NCI-H446 treated with DMSO at 0.1 percent for 48 hours (cell line): ENCODE data around the gene LNPEP.
A peak's percentile ranks its signal among the peaks of the same experiment; 100 is the strongest.

Source experiments
- DNase-seq: peaks from one replicate; lab custom pipeline; 2025; lab: John Stamatoyannopoulos, UW

The LNPEP gene

DNA sequence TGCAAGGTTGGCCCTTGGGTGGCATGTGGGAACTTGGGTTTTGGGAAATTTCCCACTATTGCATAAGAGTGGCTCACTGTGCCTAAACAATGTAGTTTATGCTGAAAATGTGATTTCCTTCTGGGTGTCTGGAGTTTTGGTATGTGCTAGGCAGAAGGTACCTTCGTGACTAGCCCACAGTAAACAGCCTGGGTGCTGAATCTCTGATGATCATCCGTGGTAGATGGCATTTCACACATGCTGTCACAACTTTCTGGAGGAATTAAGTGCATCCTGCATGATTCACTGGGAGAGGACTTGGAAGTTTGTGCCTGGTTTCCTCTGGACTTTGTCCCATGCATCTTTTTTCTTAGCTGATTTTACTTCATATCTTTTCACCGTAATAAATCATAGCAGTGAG is 64.5 kb downstream of the LNPEP start:
- DNase-seq = no peak

GRCh38 chr5:97002983-97003382 is 67.1 kb downstream of the LNPEP start:
- DNase-seq = no peak

DNA sequence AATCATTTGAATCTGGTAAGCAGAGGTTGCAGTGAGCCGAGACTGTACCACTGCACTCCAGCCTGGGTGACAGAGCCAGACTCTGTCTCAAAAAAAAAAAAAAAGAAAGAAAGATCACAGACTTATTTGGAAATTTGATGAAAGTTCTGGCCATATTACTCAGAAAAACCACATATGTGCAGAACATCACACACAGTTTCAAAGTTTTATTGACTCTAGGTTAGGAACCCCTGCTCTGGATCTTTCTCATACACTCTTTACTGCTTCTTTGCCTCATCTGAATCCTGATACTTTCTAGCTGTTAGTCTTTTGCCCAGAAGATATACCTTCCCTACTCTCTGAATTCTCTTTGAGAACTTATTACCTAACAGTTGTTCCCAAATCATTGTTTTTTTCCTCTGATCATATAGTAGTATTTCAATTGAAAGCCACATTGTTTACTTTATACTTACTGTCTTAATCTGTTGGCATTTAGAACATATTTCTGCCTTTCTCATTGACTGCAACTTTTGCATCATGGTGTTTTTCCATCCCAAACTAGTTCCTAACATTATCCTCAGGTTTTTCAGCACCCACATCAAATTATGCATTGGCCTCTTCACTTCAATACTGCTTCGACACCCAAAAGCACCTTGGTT is 68.7 kb downstream of the LNPEP start:
- DNase-seq = no peak

- DNase-seq = no peak
These were observed 70.7 kb downstream of the LNPEP start for GRCh38 chr5:97006454-97007060.

GRCh38 chr5:97009212-97009898 is 73.5 kb downstream of the LNPEP start:
- no peak for DNase-seq

GRCh38 chr5:97009921-97010320 is 74.0 kb downstream of the LNPEP start:
- DNase-seq = no peak

DNA sequence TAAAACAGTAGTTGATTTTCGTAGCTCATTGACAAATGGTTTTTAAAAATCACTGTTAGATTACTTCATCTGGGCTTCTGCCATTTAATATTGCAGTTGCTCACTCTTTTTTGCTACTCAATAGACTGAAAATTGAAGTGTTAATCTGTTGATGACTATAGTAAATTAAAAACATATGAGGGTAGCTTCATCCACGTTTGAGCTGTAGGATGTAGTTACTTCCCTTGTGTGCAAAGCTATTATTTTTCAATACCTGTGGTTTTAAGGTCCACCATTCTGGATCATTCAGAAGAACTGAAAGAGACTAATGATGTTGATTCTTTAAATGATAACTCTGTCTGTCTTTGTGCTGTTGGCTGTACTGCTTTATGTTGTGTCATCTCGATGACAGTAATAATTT is 74.7 kb downstream of the LNPEP start:
- DNase-seq = no peak

GRCh38 chr5:97011567-97011966 is 75.7 kb downstream of the LNPEP start:
- DNase-seq = no peak

- no peak for DNase-seq
These were observed 83.7 kb downstream of the LNPEP start for GRCh38 chr5:97019435-97020117.

- no peak for DNase-seq
These were observed 85.5 kb downstream of the LNPEP start for GRCh38 chr5:97021416-97021815.

GRCh38 chr5:97022898-97023297 is 87.0 kb downstream of the LNPEP start:
- DNase-seq = no peak

- no peak for DNase-seq
These were observed 90.8 kb downstream of the LNPEP start for GRCh38 chr5:97026721-97027120.

GRCh38 chr5:97037819-97038218 is 101.9 kb downstream of the LNPEP start:
- DNase-seq = no peak

GRCh38 chr5:97041239-97041638 is 105.4 kb downstream of the LNPEP start:
- DNase-seq = no peak

- DNase-seq = no peak
These were observed 107.1 kb downstream of the LNPEP start for GRCh38 chr5:97042996-97043395.

DNA sequence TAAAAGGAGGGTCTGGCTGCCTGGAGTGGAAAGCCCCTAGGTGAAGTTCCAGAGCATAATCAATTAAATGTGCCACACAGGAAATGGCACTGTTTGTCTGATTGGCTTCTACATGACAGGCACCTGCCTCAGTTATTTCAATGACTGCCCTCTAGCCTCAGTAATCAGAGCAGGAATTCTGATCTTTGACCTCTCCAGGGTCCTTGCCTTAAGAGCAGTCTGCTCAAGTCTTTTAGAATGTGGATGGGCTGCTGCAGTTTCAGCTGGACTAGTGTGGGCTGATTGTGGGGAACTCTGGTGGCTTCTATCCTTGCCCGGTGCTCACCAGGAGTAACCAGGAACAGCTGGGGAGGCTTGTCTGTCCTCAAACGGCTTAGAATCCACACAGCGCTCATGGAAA is 107.6 kb downstream of the LNPEP start:
- no peak for DNase-seq

DNA sequence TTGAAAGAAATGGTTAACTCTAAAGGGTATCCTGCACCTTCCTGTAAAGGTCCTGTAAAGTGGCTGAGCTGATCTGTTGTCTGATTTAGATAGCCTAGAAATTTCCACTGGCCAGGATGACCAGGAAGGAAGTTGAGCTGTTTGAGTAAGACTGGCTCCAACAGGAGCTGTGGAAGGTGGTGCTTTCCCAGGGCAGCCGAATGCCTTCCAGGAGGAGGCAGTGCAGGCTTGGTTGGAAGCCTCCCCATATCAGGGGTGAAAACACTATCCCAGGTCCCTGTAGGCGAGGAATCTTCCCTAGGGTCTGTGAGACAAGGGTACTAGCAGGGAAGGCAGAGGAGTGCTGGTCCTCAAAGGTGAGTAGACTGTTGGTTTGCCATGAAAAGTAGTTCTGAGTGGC is 108.2 kb downstream of the LNPEP start:
- no peak for DNase-seq

DNA sequence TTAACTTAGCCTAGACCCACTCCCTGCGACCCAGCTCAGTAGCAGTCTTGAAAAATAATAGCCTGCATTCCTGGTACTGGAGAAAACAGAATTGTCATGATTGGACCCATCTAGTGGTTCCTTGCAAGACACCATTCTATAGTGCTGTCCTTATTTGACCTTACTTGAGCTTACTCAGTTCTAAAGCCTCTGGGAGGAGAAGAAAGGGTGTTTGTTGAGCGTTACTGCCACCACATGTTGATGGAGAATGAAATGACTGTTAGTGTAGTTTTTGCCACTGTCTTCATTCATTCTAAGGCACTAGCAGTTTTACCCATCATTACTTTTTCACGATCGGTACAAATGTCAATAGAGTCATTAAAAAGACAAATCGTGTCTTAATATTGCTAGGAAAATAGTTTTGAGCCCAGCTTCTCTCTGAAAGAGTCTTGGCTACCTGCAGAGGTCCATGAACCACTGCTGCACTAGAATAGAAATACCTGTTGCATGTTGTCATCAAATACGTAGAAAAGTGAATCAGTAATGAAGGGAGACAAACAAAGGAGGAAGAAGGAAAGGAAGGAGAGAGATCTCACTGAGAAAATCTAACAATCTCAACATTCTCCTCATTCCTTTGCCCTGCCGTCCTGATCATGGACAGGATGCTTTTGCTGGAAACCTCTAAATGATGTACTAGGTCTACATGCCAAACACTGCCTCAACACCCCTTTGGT is 110.5 kb downstream of the LNPEP start:
- DNase-seq = no peak

DNA sequence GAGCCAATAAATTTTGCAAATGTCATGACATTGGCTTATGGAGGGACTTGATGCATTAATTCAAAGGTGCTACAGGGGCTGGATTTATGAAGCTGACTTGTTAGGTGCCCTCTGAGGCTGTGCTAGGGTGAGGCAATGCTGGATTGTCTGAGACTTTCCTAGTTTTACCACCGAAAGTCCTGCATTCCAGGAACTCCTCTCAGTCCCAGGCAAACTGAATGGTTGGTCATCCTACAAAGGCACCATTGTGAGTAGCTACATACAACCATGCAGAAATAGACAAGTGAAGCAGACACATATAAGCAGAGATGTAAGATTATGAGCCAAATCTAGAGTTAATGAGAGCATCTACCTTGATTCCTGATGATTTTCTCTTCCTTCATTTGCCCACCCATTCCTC is 111.2 kb downstream of the LNPEP start:
- no peak for DNase-seq

- no peak for DNase-seq
These were observed 113.3 kb downstream of the LNPEP start for GRCh38 chr5:97049175-97049574.

GRCh38 chr5:97056263-97056662 is 120.4 kb downstream of the LNPEP start:
- no peak for DNase-seq

- peak; percentile 19 for DNase-seq
These were observed 126.2 kb downstream of the LNPEP start for GRCh38 chr5:97062046-97062445.
